Activated CD4-positive, alpha-beta T cell treated with anti-CD3 and anti-CD28 coated beads for 24 hours (primary cell): Measurements from ENCODE around the gene MAGEB5.
"Not testable (repeated sequence)": the region's sequence is repeated elsewhere in the genome, so short reads cannot be mapped to it uniquely, and the experiment has no call there.

Source experiments
- DNase-seq, 2 donors: peaks; one replicate each; pipeline ENCODE4 v3.0.0-alpha.2; 2020; ENCODE audit warnings: low read depth in 2 of 2

The MAGEB5 gene

GRCh38 chrX:26215869-26216268 is at the start of gene MAGEB5:
TSS of gene MAGEB5 (plus strand) at chrX:26216169. CDS start at chrX:26217302, 1,133 bp downstream.
- DNase-seq: no peak

- no peak for DNase-seq
Measured at GRCh38 chrX:26192204-26192603, 23.8 kb upstream of the MAGEB5 start, which contains the start of gene MAGEB6. TSS of gene MAGEB6 (plus strand) at chrX:26192440. CDS start at chrX:26193847, 1,407 bp downstream.

- no peak for DNase-seq
Measured at GRCh38 chrX:26203561-26203960, 12.4 kb upstream of the MAGEB5 start.

- not testable (repeated sequence) for DNase-seq
Measured at GRCh38 chrX:26204717-26205116, 11.3 kb upstream of the MAGEB5 start.

- no peak for DNase-seq
Measured at GRCh38 chrX:26208012-26208411, 8.0 kb upstream of the MAGEB5 start.

- no peak for DNase-seq
Measured at GRCh38 chrX:26219351-26219750, 3.4 kb downstream of the MAGEB5 start.

GRCh38 chrX:26234177-26234576 is 18.2 kb downstream of the MAGEB5 start:
- DNase-seq: no peak

- no peak for DNase-seq
Measured at GRCh38 chrX:26253526-26253925, 37.6 kb downstream of the MAGEB5 start.

GRCh38 chrX:26254436-26254835 is 38.5 kb downstream of the MAGEB5 start:
- DNase-seq: no peak

- DNase-seq: no peak
Measured at GRCh38 chrX:26262121-26262523, 46.2 kb downstream of the MAGEB5 start.
